ENCODE results near the gene DDX23.

Gene DDX23

GRCh38 chr12:48868451-48868850, 16.5 kb upstream of the DDX23 start:
- Histone ChIP-seq H3K36me3 (ENCODE audit: control insufficient read depth in 1 of 2, insufficient read depth in 2 of 2, low read length in 2 of 2) (no peaks in the 10 kb centered on the region), H2AK5ac (ENCODE audit: low read length) (no peak overlapping the region), H3K27me3 (ENCODE audit: insufficient read depth, low read length) (no peaks in the 10 kb centered on the region), H4K91ac (ENCODE audit: low read depth, low read length) (no peak overlapping the region), H3K4me1 (ENCODE audit: control insufficient read depth in 1 of 2, insufficient read depth in 2 of 2, low read length in 2 of 2) (peaks cover 7 to 13% of the 10 kb centered on the region in 2 experiments), H4K12ac (ENCODE audit: low read depth, low read length) (no peak overlapping the region), H2BK120ac (ENCODE audit: insufficient read depth, low read length, poor library complexity) (no peak overlapping the region), H3K18ac (ENCODE audit: low read length) (no peak overlapping the region), H3K9ac (ENCODE audit: low read length) (no peak overlapping the region), H3K23ac (ENCODE audit: low read length) (no peak overlapping the region), H3K27ac (ENCODE audit: low read depth, low read length) (no peak overlapping the region), H2AFZ (ENCODE audit: insufficient read depth, low read length, poor library complexity) (no peak overlapping the region), H3K79me2 (ENCODE audit: control insufficient read depth, insufficient read depth, low read length, poor library complexity) (no peaks in the 10 kb centered on the region), H3K4ac (ENCODE audit: low read depth, low read length) (no peak overlapping the region), H2BK12ac (ENCODE audit: low read length) (no peak overlapping the region), H3K14ac (ENCODE audit: low read length) (no peak overlapping the region), H3K79me1 (ENCODE audit: low read length) (no peaks in the 10 kb centered on the region), H2BK5ac (ENCODE audit: low read depth, low read length, poor library complexity) (no peak overlapping the region), H3K9me3 (ENCODE audit: insufficient read depth, low read depth, low read length) (no peaks in the 10 kb centered on the region), H3K4me2 (ENCODE audit: low read length) (no peak overlapping the region), H4K8ac (ENCODE audit: low read depth, low read length) (no peak overlapping the region), H3K4me3 (ENCODE audit: low read depth, low read length) (no peak overlapping the region)
- WGBS (ENCODE audit: extremely low coverage, insufficient coverage, insufficient read length) = no CpG with 5 or more reads among the region's 2 CpGs
- no peak for DNase-seq

GRCh38 chr12:48866052-48866711, 14.2 kb upstream of the DDX23 start:
- Histone ChIP-seq H4K12ac (ENCODE audit: low read depth, low read length) (no peak overlapping the region), H3K23ac (ENCODE audit: low read length) (no peak overlapping the region), H3K9me3 (ENCODE audit: insufficient read depth, low read depth, low read length) (no peaks in the 10 kb centered on the region), H3K27me3 (ENCODE audit: insufficient read depth, low read length) (no peaks in the 10 kb centered on the region), H3K18ac (ENCODE audit: low read length) (no peak overlapping the region), H2AK5ac (ENCODE audit: low read length) (no peak overlapping the region), H2BK120ac (ENCODE audit: insufficient read depth, low read length, poor library complexity) (no peak overlapping the region), H3K4me2 (ENCODE audit: low read length) (peak overlapping the region; percentile 62), H2AFZ (ENCODE audit: insufficient read depth, low read length, poor library complexity) (peak overlapping the region; percentile 66), H3K79me1 (ENCODE audit: low read length) (no peaks in the 10 kb centered on the region), H3K79me2 (ENCODE audit: control insufficient read depth, insufficient read depth, low read length, poor library complexity) (no peaks in the 10 kb centered on the region), H4K91ac (ENCODE audit: low read depth, low read length) (no peak overlapping the region), H3K36me3 (ENCODE audit: control insufficient read depth in 1 of 2, insufficient read depth in 2 of 2, low read length in 2 of 2) (no peaks in the 10 kb centered on the region), H3K9ac (ENCODE audit: low read length) (no peak overlapping the region), H3K4me3 (ENCODE audit: low read depth, low read length) (no peak overlapping the region), H3K4ac (ENCODE audit: low read depth, low read length) (no peak overlapping the region), H2BK5ac (ENCODE audit: low read depth, low read length, poor library complexity) (no peak overlapping the region), H4K8ac (ENCODE audit: low read depth, low read length) (no peak overlapping the region), H3K14ac (ENCODE audit: low read length) (no peak overlapping the region), H3K4me1 (ENCODE audit: control insufficient read depth in 1 of 2, insufficient read depth in 2 of 2, low read length in 2 of 2) (peaks cover 7 to 13% of the 10 kb centered on the region in 2 experiments), H3K27ac (ENCODE audit: low read depth, low read length) (no peak overlapping the region), H2BK12ac (ENCODE audit: low read length) (no peak overlapping the region)
- no peak for DNase-seq
- no CpG with 5 or more reads among the region's 6 CpGs for WGBS (ENCODE audit: extremely low coverage, insufficient coverage, insufficient read length)

GRCh38 chr12:48865281-48866051, 13.5 kb upstream of the DDX23 start, which contains the start of gene RND1:
Gene RND1, minus strand, starts transcription at chr12:48865870. Its CDS starts 103 bp downstream, at chr12:48865767.
- Histone ChIP-seq H3K79me2 (ENCODE audit: control insufficient read depth, insufficient read depth, low read length, poor library complexity) (no peaks in the 10 kb centered on the region), H2AFZ (ENCODE audit: insufficient read depth, low read length, poor library complexity) (peak within 1 kb of the TSS; percentile 76), H2BK120ac (ENCODE audit: insufficient read depth, low read length, poor library complexity) (no peak within 1 kb of the TSS), H2BK12ac (ENCODE audit: low read length) (no peak within 1 kb of the TSS), H4K91ac (ENCODE audit: low read depth, low read length) (no peak within 1 kb of the TSS), H3K4ac (ENCODE audit: low read depth, low read length) (no peak within 1 kb of the TSS), H4K8ac (ENCODE audit: low read depth, low read length) (peak within 1 kb of the TSS; percentile 36), H3K4me3 (ENCODE audit: low read depth, low read length) (peak within 1 kb of the TSS; percentile 68), H3K27me3 (ENCODE audit: insufficient read depth, low read length) (no peaks in the 10 kb centered on the region), H3K14ac (ENCODE audit: low read length) (no peak within 1 kb of the TSS), H3K36me3 (ENCODE audit: control insufficient read depth in 1 of 2, insufficient read depth in 2 of 2, low read length in 2 of 2) (peaks cover 0 to 2% of the 10 kb centered on the region in 2 experiments), H3K9ac (ENCODE audit: low read length) (no peak within 1 kb of the TSS), H3K18ac (ENCODE audit: low read length) (no peak within 1 kb of the TSS), H3K9me3 (ENCODE audit: insufficient read depth, low read depth, low read length) (no peaks in the 10 kb centered on the region), H3K27ac (ENCODE audit: low read depth, low read length) (no peak within 1 kb of the TSS), H3K23ac (ENCODE audit: low read length) (no peak within 1 kb of the TSS), H4K12ac (ENCODE audit: low read depth, low read length) (no peak within 1 kb of the TSS), H3K4me2 (ENCODE audit: low read length) (peak within 1 kb of the TSS; percentile 79), H2BK5ac (ENCODE audit: low read depth, low read length, poor library complexity) (no peak within 1 kb of the TSS), H3K79me1 (ENCODE audit: low read length) (no peaks in the 10 kb centered on the region), H2AK5ac (ENCODE audit: low read length) (no peak within 1 kb of the TSS), H3K4me1 (ENCODE audit: control insufficient read depth in 1 of 2, insufficient read depth in 2 of 2, low read length in 2 of 2) (peaks cover 7 to 13% of the 10 kb centered on the region in 2 experiments)
- no CpG with 5 or more reads among the region's 32 CpGs for whole genome bisulfite sequencing (ENCODE audit: extremely low coverage, insufficient coverage, insufficient read length)
- peak; percentile 83 to 89 for DNase-seq

DNA sequence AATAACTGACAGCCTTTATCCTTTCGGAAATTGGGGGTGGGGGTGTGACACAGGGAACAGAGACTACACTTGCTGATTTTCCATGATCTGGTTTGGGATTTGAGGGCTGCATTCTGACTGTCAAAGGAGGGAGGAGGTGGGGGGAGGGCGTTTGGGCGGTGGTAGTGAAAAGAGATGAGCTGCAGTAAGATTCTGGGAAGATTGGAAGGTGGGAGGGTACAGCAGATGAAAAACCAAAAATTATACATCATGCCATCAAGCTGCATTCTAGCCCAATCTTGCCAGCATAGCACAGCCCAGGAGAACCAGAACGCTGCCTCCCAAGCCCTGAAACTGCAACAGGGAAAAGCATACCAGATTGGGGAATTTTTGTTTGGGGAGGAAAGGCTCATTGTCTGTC, 11.3 kb upstream of the DDX23 start:
- no peak overlapping the region for H3K27ac ChIP-seq (ENCODE audit: low read depth, low read length)
- H3K4ac ChIP-seq (ENCODE audit: low read depth, low read length) = no peak overlapping the region
- no peak overlapping the region for H4K91ac ChIP-seq (ENCODE audit: low read depth, low read length)
- H4K12ac ChIP-seq (ENCODE audit: low read depth, low read length) = no peak overlapping the region
- H3K79me1 ChIP-seq (ENCODE audit: low read length) = no peaks in the 10 kb centered on the region
- H3K4me2 ChIP-seq (ENCODE audit: low read length) = no peak overlapping the region
- no CpG with 5 or more reads among the region's 4 CpGs for WGBS (ENCODE audit: extremely low coverage, insufficient coverage, insufficient read length)
- peaks cover 2 to 3% of the 10 kb centered on the region in 2 experiments for H3K36me3 ChIP-seq (ENCODE audit: control insufficient read depth in 1 of 2, insufficient read depth in 2 of 2, low read length in 2 of 2)
- no peaks in the 10 kb centered on the region for H3K27me3 ChIP-seq (ENCODE audit: insufficient read depth, low read length)
- H2BK12ac ChIP-seq (ENCODE audit: low read length) = no peak overlapping the region
- no peak overlapping the region for H3K4me3 ChIP-seq (ENCODE audit: low read depth, low read length)
- H3K23ac ChIP-seq (ENCODE audit: low read length) = no peak overlapping the region
- no peak overlapping the region for H4K8ac ChIP-seq (ENCODE audit: low read depth, low read length)
- H3K4me1 ChIP-seq (ENCODE audit: control insufficient read depth in 1 of 2, insufficient read depth in 2 of 2, low read length in 2 of 2) = peaks cover 7 to 13% of the 10 kb centered on the region in 2 experiments
- H3K9me3 ChIP-seq (ENCODE audit: insufficient read depth, low read depth, low read length) = no peaks in the 10 kb centered on the region
- no peak for DNase-seq
- H2AK5ac ChIP-seq (ENCODE audit: low read length) = no peak overlapping the region
- H3K18ac ChIP-seq (ENCODE audit: low read length) = no peak overlapping the region
- no peak overlapping the region for H3K9ac ChIP-seq (ENCODE audit: low read length)
- no peak overlapping the region for H3K14ac ChIP-seq (ENCODE audit: low read length)
- H3K79me2 ChIP-seq (ENCODE audit: control insufficient read depth, insufficient read depth, low read length, poor library complexity) = no peaks in the 10 kb centered on the region
- no peak overlapping the region for H2BK5ac ChIP-seq (ENCODE audit: low read depth, low read length, poor library complexity)
- H2BK120ac ChIP-seq (ENCODE audit: insufficient read depth, low read length, poor library complexity) = no peak overlapping the region
- H2AFZ ChIP-seq (ENCODE audit: insufficient read depth, low read length, poor library complexity) = no peak overlapping the region
